ENCODE data around the gene DBF4.
"Not testable (repeated sequence)": the region's sequence is repeated elsewhere in the genome, so short reads cannot be mapped to it uniquely, and the experiment has no call there.

The DBF4 gene

GRCh38 chr7:87926581-87927461 is 50.5 kb downstream of the DBF4 start:
- H3K27me3 ChIP-seq (ENCODE audit: low read depth, low read length) = no peaks in the 10 kb centered on the region
- no peaks in the 10 kb centered on the region for H3K4me1 ChIP-seq (ENCODE audit: control insufficient read depth in 1 of 2, insufficient read depth in 2 of 2, low read length in 2 of 2)
- H3K4me3 ChIP-seq (ENCODE audit: low read depth in 1 of 2, low read length in 2 of 2) = no peak overlapping the region
- H3K27ac ChIP-seq (ENCODE audit: low read length) = no peak overlapping the region
- H3K36me3 ChIP-seq (ENCODE audit: control insufficient read depth in 1 of 2, insufficient read depth in 2 of 2, low read length in 2 of 2) = no peaks in the 10 kb centered on the region
- H3K9me3 ChIP-seq (ENCODE audit: control insufficient read depth in 1 of 2, low read length in 2 of 2) = no peaks in the 10 kb centered on the region

- no peak overlapping the region for H3K27ac ChIP-seq (ENCODE audit: low read length)
- H3K27me3 ChIP-seq (ENCODE audit: low read depth, low read length) = peaks cover 6% of the 10 kb centered on the region
- H3K4me1 ChIP-seq (ENCODE audit: control insufficient read depth in 1 of 2, insufficient read depth in 2 of 2, low read length in 2 of 2) = peaks cover 0 to 19% of the 10 kb centered on the region in 2 donors
- H3K9me3 ChIP-seq (ENCODE audit: control insufficient read depth in 1 of 2, low read length in 2 of 2) = no peaks in the 10 kb centered on the region
- H3K36me3 ChIP-seq (ENCODE audit: control insufficient read depth in 1 of 2, insufficient read depth in 2 of 2, low read length in 2 of 2) = no peaks in the 10 kb centered on the region
- H3K4me3 ChIP-seq (ENCODE audit: low read depth in 1 of 2, low read length in 2 of 2) = peak overlapping the region; percentile 65 to 89
These were observed 57.3 kb downstream of the DBF4 start for GRCh38 chr7:87933605-87933952.

DNA sequence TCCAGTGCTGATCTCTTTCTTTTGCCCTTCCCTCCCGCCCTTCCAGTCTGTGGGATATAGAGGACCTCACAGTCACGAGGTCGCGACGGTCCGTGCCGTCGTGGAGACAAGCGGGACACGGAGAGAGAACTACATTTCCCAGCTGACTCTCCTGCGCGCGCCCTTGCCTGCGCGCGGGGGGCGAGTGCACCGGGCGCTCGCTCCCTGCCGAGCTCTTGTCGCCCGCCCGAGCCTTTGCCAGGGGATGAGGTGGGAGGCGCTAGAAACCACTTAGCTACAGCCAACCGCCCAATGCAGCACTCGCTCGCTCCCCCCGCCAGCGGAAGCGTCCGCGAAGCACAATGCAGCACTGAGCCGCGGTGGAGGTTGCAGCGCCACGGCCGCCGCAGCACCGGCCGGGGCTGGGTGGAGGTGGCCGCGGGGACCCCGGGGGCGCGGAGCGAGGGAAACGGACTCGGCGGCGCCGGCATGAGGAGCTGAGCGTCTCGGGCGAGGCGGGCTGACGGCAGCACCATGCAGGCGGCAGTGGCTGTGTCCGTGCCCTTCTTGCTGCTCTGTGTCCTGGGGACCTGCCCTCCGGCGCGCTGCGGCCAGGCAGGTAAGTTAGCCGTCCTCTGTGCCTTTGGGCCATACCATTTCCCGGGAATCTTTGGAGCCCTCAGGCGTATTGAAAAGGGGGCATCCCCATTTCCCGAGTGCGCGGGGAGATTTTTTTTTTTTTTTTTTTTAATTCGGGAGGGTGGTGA is 57.8 kb downstream of the DBF4 start, which contains the start of gene ADAM22:
ADAM22 (plus strand) TSS at position 299 of the 746 bp plus-strand sequence; CDS start at position 514, 215 bp downstream.
- H3K4me3 ChIP-seq (ENCODE audit: low read depth in 1 of 2, low read length in 2 of 2) = peak within 1 kb of the TSS; percentile 65 to 89
- H3K27me3 ChIP-seq (ENCODE audit: low read depth, low read length) = peaks cover 6% of the 10 kb centered on the region
- no peak within 1 kb of the TSS for H3K27ac ChIP-seq (ENCODE audit: low read length)
- peaks cover 0 to 19% of the 10 kb centered on the region in 2 donors for H3K4me1 ChIP-seq (ENCODE audit: control insufficient read depth in 1 of 2, insufficient read depth in 2 of 2, low read length in 2 of 2)
- no peaks in the 10 kb centered on the region for H3K9me3 ChIP-seq (ENCODE audit: control insufficient read depth in 1 of 2, low read length in 2 of 2)
- H3K36me3 ChIP-seq (ENCODE audit: control insufficient read depth in 1 of 2, insufficient read depth in 2 of 2, low read length in 2 of 2) = no peaks in the 10 kb centered on the region

DNA sequence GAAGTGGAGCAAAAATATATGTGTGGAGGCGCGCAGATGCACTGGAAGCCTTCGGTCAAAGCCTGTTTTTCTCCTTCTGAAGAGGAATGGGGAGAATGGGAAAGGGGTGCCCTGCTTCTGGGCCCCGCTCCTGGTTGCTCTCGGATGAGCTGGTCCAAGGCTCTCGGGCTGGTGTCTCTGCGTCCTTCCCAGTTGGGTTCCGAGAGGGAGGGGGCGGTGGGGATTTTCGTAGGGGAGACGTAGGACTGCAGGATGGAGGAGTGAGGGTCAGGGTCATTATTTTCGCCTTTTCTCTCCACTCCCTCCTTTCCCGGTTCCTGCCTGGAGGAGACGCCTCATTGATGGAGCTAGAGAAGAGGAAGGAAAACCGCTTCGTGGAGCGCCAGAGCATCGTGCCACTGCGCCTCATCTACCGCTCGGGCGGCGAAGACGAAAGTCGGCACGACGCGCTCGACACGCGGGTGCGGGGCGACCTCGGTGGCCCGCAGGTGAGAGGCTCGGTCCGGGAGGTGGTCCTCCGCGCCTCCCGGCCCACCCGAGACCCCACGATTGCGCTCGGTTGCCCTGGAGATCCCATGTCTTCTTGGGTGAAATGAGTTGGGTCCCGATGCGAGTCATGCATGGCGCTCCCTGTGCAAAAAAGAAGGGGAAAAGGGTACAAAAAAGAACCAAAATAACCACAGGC is 58.5 kb downstream of the DBF4 start:
- no peaks in the 10 kb centered on the region for H3K9me3 ChIP-seq (ENCODE audit: control insufficient read depth in 1 of 2, low read length in 2 of 2)
- H3K4me3 ChIP-seq (ENCODE audit: low read depth in 1 of 2, low read length in 2 of 2) = peak overlapping the region; percentile 65 to 89
- peaks cover 0 to 19% of the 10 kb centered on the region in 2 donors for H3K4me1 ChIP-seq (ENCODE audit: control insufficient read depth in 1 of 2, insufficient read depth in 2 of 2, low read length in 2 of 2)
- H3K27me3 ChIP-seq (ENCODE audit: low read depth, low read length) = peaks cover 6% of the 10 kb centered on the region
- H3K27ac ChIP-seq (ENCODE audit: low read length) = no peak overlapping the region
- no peaks in the 10 kb centered on the region for H3K36me3 ChIP-seq (ENCODE audit: control insufficient read depth in 1 of 2, insufficient read depth in 2 of 2, low read length in 2 of 2)

- H3K4me1 ChIP-seq (ENCODE audit: control insufficient read depth in 1 of 2, insufficient read depth in 2 of 2, low read length in 2 of 2) = peaks cover 0 to 19% of the 10 kb centered on the region in 2 donors
- H3K9me3 ChIP-seq (ENCODE audit: control insufficient read depth in 1 of 2, low read length in 2 of 2) = no peaks in the 10 kb centered on the region
- H3K4me3 ChIP-seq (ENCODE audit: low read depth in 1 of 2, low read length in 2 of 2) = peak overlapping the region; percentile 65 to 89
- no peak overlapping the region for H3K27ac ChIP-seq (ENCODE audit: low read length)
- peaks cover 6% of the 10 kb centered on the region for H3K27me3 ChIP-seq (ENCODE audit: low read depth, low read length)
- no peaks in the 10 kb centered on the region for H3K36me3 ChIP-seq (ENCODE audit: control insufficient read depth in 1 of 2, insufficient read depth in 2 of 2, low read length in 2 of 2)
These were observed 59.1 kb downstream of the DBF4 start for GRCh38 chr7:87935384-87935706.

DNA sequence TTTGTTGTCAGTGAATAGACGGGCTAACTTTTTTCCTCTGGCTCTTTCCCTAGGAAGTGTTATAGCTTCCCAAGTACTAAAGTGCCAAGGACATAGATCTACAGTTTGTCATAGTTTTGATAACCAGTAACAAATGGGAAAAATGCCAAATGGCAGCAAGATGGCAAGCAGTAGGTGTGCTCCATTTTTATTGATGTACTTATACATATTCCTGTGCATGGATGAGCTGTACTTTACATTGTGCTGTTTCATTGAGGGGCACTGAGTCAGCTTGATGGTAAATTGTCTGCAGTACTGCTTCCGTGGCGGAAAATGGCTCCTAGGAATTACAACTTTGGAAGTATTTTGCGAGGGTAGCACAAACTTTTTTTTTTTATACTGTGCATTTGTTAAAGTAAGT is 64.8 kb downstream of the DBF4 start:
- Histone ChIP-seq H3K27me3 (ENCODE audit: low read depth, low read length) (no peaks in the 10 kb centered on the region), H3K27ac (ENCODE audit: low read length) (no peak overlapping the region), H3K9me3 (ENCODE audit: control insufficient read depth in 1 of 2, low read length in 2 of 2) (no peaks in the 10 kb centered on the region), H3K4me3 (ENCODE audit: low read depth in 1 of 2, low read length in 2 of 2) (no peak overlapping the region), H3K4me1 (ENCODE audit: control insufficient read depth in 1 of 2, insufficient read depth in 2 of 2, low read length in 2 of 2) (no peaks in the 10 kb centered on the region), H3K36me3 (ENCODE audit: control insufficient read depth in 1 of 2, insufficient read depth in 2 of 2, low read length in 2 of 2) (no peaks in the 10 kb centered on the region)

DNA sequence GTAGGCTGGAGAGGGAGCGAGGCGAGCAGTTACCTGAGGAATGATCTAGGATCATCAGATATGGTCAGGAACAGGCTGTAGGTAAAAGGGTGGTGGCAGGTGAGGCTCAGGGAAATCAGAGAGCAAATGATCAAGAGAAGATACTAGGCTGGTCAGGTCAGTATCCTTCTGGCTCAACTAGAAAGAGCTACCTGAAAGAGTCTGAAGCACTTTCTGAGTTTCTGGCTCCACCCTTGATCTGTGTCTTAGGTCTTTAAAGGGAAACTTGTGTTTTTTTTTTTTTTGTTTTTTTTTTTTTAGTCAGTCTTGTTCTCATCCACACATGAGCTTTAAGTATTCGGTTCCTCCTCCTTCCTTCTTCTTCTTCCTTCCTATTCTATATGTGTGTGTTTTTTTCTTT is 68.3 kb downstream of the DBF4 start:
- H3K27ac ChIP-seq (ENCODE audit: low read length) = no peak overlapping the region

DNA sequence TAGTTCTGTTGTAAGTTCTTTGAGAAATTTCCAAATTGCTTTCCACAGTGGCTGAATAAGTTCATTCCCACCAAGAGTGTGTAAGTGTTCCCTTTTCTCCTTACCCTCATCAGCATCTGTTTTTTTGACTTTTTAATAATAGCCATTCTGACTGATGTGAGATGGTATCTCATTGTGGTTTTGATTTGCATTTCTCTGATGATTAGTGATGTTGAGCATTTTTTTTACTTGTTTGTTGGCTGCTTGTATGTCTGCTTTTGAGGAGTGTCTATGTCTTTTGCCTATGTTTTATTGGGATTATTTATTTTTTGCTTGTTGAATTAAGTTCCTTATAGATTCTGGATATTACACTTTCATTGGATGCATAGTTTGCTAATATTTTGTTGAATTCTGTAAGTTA is 69.6 kb downstream of the DBF4 start:
- not testable (repeated sequence) for H3K4me1 ChIP-seq (ENCODE audit: control insufficient read depth in 1 of 2, insufficient read depth in 2 of 2, low read length in 2 of 2); H3K9me3 ChIP-seq (ENCODE audit: control insufficient read depth in 1 of 2, low read length in 2 of 2); H3K27me3 ChIP-seq (ENCODE audit: low read depth, low read length); H3K4me3 ChIP-seq (ENCODE audit: low read depth in 1 of 2, low read length in 2 of 2); H3K27ac ChIP-seq (ENCODE audit: low read length); H3K36me3 ChIP-seq (ENCODE audit: control insufficient read depth in 1 of 2, insufficient read depth in 2 of 2, low read length in 2 of 2)

More for the DNA sequence above, 68.3 kb downstream of the DBF4 start:
- Histone ChIP-seq H3K4me1 (ENCODE audit: control insufficient read depth in 1 of 2, insufficient read depth in 2 of 2, low read length in 2 of 2) (no peaks in the 10 kb centered on the region), H3K36me3 (ENCODE audit: control insufficient read depth in 1 of 2, insufficient read depth in 2 of 2, low read length in 2 of 2) (no peaks in the 10 kb centered on the region), H3K27me3 (ENCODE audit: low read depth, low read length) (no peaks in the 10 kb centered on the region), H3K4me3 (ENCODE audit: low read depth in 1 of 2, low read length in 2 of 2) (no peak overlapping the region), H3K9me3 (ENCODE audit: control insufficient read depth in 1 of 2, low read length in 2 of 2) (no peaks in the 10 kb centered on the region)

DNA sequence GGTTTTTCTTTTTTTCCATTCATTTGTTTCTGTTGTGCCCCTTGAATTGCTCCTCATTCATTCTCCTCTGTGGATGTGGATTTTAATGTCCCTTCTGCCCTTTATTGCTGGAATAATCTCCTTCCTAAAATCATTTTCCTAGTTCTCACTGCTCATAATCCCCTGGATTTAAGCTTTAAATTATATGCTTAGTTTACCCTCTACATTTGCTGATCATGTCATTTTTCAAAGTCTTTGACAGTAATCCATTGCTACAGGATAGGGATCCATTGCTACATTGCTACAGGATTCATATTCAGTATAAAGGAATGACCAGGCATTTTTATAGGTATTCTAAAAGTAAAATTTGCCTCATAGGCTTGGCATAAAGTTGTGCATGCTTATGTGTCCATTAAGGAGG is 72.1 kb downstream of the DBF4 start:
- H3K9me3 ChIP-seq (ENCODE audit: control insufficient read depth in 1 of 2, low read length in 2 of 2) = no peaks in the 10 kb centered on the region

More for the DNA sequence above, 72.1 kb downstream of the DBF4 start:
- Histone ChIP-seq H3K36me3 (ENCODE audit: control insufficient read depth in 1 of 2, insufficient read depth in 2 of 2, low read length in 2 of 2) (no peaks in the 10 kb centered on the region), H3K27ac (ENCODE audit: low read length) (no peak overlapping the region), H3K4me3 (ENCODE audit: low read depth in 1 of 2, low read length in 2 of 2) (no peak overlapping the region), H3K27me3 (ENCODE audit: low read depth, low read length) (no peaks in the 10 kb centered on the region), H3K4me1 (ENCODE audit: control insufficient read depth in 1 of 2, insufficient read depth in 2 of 2, low read length in 2 of 2) (no peaks in the 10 kb centered on the region)
